Neural cell (in vitro differentiated cells): Measurements from ENCODE around the gene MOV10L1. TPM values are rescaled to one million over a fixed set of nuclear protein-coding genes. Genes with fewer than 3 reads are reported as not detected.

Experiments used
- H2AFZ ChIP-seq: fragments of 200-600, 300-800 bp; sonication (generic), shearing (Covaris generic); 2 replicates; pipeline ENCODE4 v1.6.0; 2014; ENCODE audit warnings: low read depth, mild to moderate bottlenecking, antibody characterized with exemption, low read length, moderate library complexity
- H3F3A ChIP-seq: fragments of 200-600 bp; shearing (Covaris generic); 2 replicates; pipeline ENCODE4 v1.6.1; 2016; ENCODE audit warnings: mild to moderate bottlenecking, moderate library complexity, mixed read lengths, antibody characterized with exemption, low read length; ENCODE audit not compliant: insufficient read depth, poor library complexity, severe bottlenecking
- H3K27ac ChIP-seq: fragments of 200-600, 300-800 bp; sonication (generic), shearing (Covaris generic); 2 replicates; pipeline ENCODE4 v1.5.1; 2014; ENCODE audit warnings: mild to moderate bottlenecking, low read length, moderate library complexity
- H3K27me3 ChIP-seq: fragments of 300-800, 200-600 bp; sonication (generic), shearing (Covaris generic); 2 replicates; pipeline ENCODE4 v1.6.0; 2014; ENCODE audit warnings: mild to moderate bottlenecking, low read depth, low read length, moderate library complexity; ENCODE audit not compliant: insufficient read depth
- H3K36me3 ChIP-seq: fragments of 300-800, 200-600 bp; sonication (generic), shearing (Covaris generic); 2 replicates; pipeline ENCODE4 v1.5.1; 2014; ENCODE audit warnings: mild to moderate bottlenecking, antibody characterized with exemption, low read length, moderate library complexity; ENCODE audit not compliant: insufficient read depth
- H3K4me2 ChIP-seq: fragments of 300-800, 200-600 bp; sonication (generic), shearing (Covaris generic); 2 replicates; pipeline ENCODE4 v1.6.0; 2014; ENCODE audit warnings: mild to moderate bottlenecking, low read length
- H3K4me3 ChIP-seq: fragments of 300-800, 200-600 bp; sonication (generic), shearing (Covaris generic); 2 replicates; pipeline ENCODE4 v1.5.1; 2014; ENCODE audit warnings: mild to moderate bottlenecking, low read length, moderate library complexity
- H3K79me2 ChIP-seq: fragments of 200-600 bp; shearing (Covaris generic); replicated peaks from 2 replicates; pipeline ENCODE4 v1.6.0; 2014; ENCODE audit warnings: mild to moderate bottlenecking, low read length, moderate library complexity; ENCODE audit not compliant: insufficient read depth
- H3K9ac ChIP-seq: fragments of 300-800, 200-600 bp; sonication (generic), shearing (Covaris generic); 2 replicates; pipeline ENCODE4 v1.6.1; 2016; ENCODE audit warnings: mild to moderate bottlenecking, low read length, mixed read lengths
- H3K9me2 ChIP-seq: fragments of 200-600 bp; shearing (Covaris generic); 2 replicates; pipeline ENCODE4 v1.6.1; 2016; ENCODE audit warnings: mild to moderate bottlenecking, low read length, mixed read lengths; ENCODE audit not compliant: insufficient read depth
- H3K9me3 ChIP-seq: fragments of 200-600, 300-800 bp; sonication (generic), shearing (Covaris generic); 2 replicates; pipeline ENCODE4 v1.6.1; 2016; ENCODE audit warnings: mild to moderate bottlenecking, mixed run types, low read length, moderate library complexity, mixed read lengths
- H4K20me1 ChIP-seq: fragments of 200-600 bp; shearing (Covaris generic); 2 replicates; pipeline ENCODE4 v1.6.1; 2016; ENCODE audit warnings: mild to moderate bottlenecking, mixed run types; ENCODE audit not compliant: insufficient read depth
- CTCF ChIP-seq: fragments of 450-650 bp; IDR thresholded peaks from 2 replicates; pipeline ENCODE4 v1.5.1; 2014; ENCODE audit warnings: antibody characterized with exemption, mild to moderate bottlenecking, moderate library complexity; ENCODE audit not compliant: poor library complexity, severe bottlenecking
- EP300 ChIP-seq: fragments of 450-650 bp; conservative IDR thresholded peaks from 2 replicates; pipeline ENCODE4 v1.6.1; 2014; ENCODE audit warnings: antibody characterized with exemption, mild to moderate bottlenecking, moderate library complexity; ENCODE audit not compliant: poor library complexity, severe bottlenecking
- EZH2 ChIP-seq: fragments of 200-600, 300-800 bp; shearing (Covaris generic), sonication (generic); IDR thresholded peaks from 2 replicates; pipeline ENCODE4 v1.6.1; 2014; ENCODE audit warnings: antibody characterized with exemption, low read length, borderline replicate concordance, mild to moderate bottlenecking; ENCODE audit not compliant: insufficient read depth, poor library complexity, severe bottlenecking
- MXI1 ChIP-seq: fragments of 450-650 bp; conservative IDR thresholded peaks from 2 replicates; pipeline ENCODE4 v1.6.1; 2014; ENCODE audit warnings: antibody characterized with exemption, mild to moderate bottlenecking; ENCODE audit not compliant: poor library complexity, severe bottlenecking
- POLR2AphosphoS5 ChIP-seq: IDR thresholded peaks from 2 replicates; pipeline ENCODE4 v1.6.1; 2012
- RAD21 ChIP-seq: fragments of 450-650 bp; conservative IDR thresholded peaks from 2 replicates; pipeline ENCODE4 v1.6.1; 2014; ENCODE audit warnings: antibody characterized with exemption, mild to moderate bottlenecking, moderate library complexity
- SMC3 ChIP-seq: fragments of 450-650 bp; conservative IDR thresholded peaks from 2 replicates; pipeline ENCODE4 v1.6.1; 2014; ENCODE audit warnings: antibody characterized with exemption, mild to moderate bottlenecking, moderate library complexity; ENCODE audit not compliant: poor library complexity
- TAF1 ChIP-seq: IDR thresholded peaks from 2 replicates; pipeline ENCODE4 v1.6.1; 2012; ENCODE audit warnings: low read depth
- polyA plus RNA-seq: library from polyadenylated mRNA; depleted of rRNA; stranded (reverse); fragments of >200 nt; gene quantifications from 2 replicates; pipeline ENCODE4 v1.2.3, GENCODE V29; 2014
- TF ChIP-seq, protein P1 (sequence below): IDR thresholded peaks from 2 replicates; pipeline ENCODE4 v1.6.1; 2012; ENCODE audit warnings: borderline replicate concordance

Gene MOV10L1
- polyA plus RNA-seq, 1 donor from 2014 or later = not detected

- Histone ChIP-seq H3K36me3 (no peaks in the 10 kb centered on the region), H3K79me2 (no peaks in the 10 kb centered on the region), H3K9me2 (no peaks in the 10 kb centered on the region), H2AFZ (no peak overlapping the region), H3K9me3 (no peaks in the 10 kb centered on the region), H3K4me3 (no peak overlapping the region), H3K9ac (no peak overlapping the region), H3K27ac (no peak overlapping the region), H3K27me3 (no peaks in the 10 kb centered on the region), H3K4me2 (no peak overlapping the region), H4K20me1 (no peaks in the 10 kb centered on the region), H3F3A (no peaks in the 10 kb centered on the region)
- TF ChIP-seq, protein P1, sequence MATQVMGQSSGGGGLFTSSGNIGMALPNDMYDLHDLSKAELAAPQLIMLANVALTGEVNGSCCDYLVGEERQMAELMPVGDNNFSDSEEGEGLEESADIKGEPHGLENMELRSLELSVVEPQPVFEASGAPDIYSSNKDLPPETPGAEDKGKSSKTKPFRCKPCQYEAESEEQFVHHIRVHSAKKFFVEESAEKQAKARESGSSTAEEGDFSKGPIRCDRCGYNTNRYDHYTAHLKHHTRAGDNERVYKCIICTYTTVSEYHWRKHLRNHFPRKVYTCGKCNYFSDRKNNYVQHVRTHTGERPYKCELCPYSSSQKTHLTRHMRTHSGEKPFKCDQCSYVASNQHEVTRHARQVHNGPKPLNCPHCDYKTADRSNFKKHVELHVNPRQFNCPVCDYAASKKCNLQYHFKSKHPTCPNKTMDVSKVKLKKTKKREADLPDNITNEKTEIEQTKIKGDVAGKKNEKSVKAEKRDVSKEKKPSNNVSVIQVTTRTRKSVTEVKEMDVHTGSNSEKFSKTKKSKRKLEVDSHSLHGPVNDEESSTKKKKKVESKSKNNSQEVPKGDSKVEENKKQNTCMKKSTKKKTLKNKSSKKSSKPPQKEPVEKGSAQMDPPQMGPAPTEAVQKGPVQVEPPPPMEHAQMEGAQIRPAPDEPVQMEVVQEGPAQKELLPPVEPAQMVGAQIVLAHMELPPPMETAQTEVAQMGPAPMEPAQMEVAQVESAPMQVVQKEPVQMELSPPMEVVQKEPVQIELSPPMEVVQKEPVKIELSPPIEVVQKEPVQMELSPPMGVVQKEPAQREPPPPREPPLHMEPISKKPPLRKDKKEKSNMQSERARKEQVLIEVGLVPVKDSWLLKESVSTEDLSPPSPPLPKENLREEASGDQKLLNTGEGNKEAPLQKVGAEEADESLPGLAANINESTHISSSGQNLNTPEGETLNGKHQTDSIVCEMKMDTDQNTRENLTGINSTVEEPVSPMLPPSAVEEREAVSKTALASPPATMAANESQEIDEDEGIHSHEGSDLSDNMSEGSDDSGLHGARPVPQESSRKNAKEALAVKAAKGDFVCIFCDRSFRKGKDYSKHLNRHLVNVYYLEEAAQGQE = no peak
- no peak for TF ChIP-seq RAD21
- TF ChIP-seq MXI1 = no peak
- no peak for TF ChIP-seq TAF1
- no peak for TF ChIP-seq EZH2
- no peak for TF ChIP-seq EP300
- TF ChIP-seq POLR2AphosphoS5 = no peak
- TF ChIP-seq SMC3 = no peak
- no peak for TF ChIP-seq CTCF
These were observed 8.2 kb upstream of the MOV10L1 start for GRCh38 chr22:50081426-50082196.

- Histone ChIP-seq H3K9me2 (no peaks in the 10 kb centered on the region), H3K4me3 (no peak overlapping the region), H4K20me1 (no peaks in the 10 kb centered on the region), H3K79me2 (no peaks in the 10 kb centered on the region), H3K27ac (no peak overlapping the region), H3K9me3 (no peaks in the 10 kb centered on the region), H3K9ac (no peak overlapping the region), H2AFZ (no peak overlapping the region), H3K4me2 (no peak overlapping the region), H3K27me3 (no peaks in the 10 kb centered on the region), H3F3A (no peaks in the 10 kb centered on the region), H3K36me3 (no peaks in the 10 kb centered on the region)
- TF ChIP-seq RAD21 (no peak), EP300 (no peak), MXI1 (no peak), POLR2AphosphoS5 (no peak), TAF1 (no peak), EZH2 (no peak)
These were observed 7.5 kb upstream of the MOV10L1 start for GRCh38 chr22:50082197-50082715.
